ENCODE measurements around the gene MAB21L3. TPM values are rescaled to one million over a fixed set of nuclear protein-coding genes. Genes with fewer than 3 reads are reported as not detected.

The MAB21L3 gene
- not detected in 2 replicates for total RNA-seq (2014; rRNA removed; shearing (Covaris generic))

GRCh38 chr1:116110567-116111523 lies at the start of gene MAB21L3:
Gene MAB21L3, plus strand, starts transcription at chr1:116111399. Its CDS starts 1,217 bp downstream, at chr1:116112616.
- no peak for DNase-seq (ENCODE audit: low read depth)

- DNase-seq (ENCODE audit: low read depth): no peak
These were observed 49.0 kb upstream of the MAB21L3 start for GRCh38 chr1:116062201-116062600.

DNA sequence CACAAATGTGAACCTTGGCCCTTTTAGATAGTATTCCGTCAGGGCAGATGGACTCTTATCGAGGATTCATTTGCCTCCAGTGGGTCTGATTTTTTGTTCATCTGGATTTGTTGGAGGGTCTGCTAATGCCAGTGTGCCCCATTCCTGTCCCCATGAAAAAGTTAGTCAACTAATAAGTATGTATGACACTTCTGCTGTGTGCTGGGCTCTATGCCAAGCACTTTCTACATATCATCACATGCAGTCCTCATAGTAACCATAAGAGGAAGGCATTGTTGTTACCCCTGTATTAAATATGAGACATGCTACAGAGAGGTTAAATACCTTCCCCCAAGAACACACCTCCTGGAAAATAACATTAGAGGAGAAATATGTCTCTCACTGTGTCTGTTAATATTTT lies 46.6 kb upstream of the MAB21L3 start:
- DNase-seq (ENCODE audit: low read depth): peak; percentile 6

- DNase-seq (ENCODE audit: low read depth): peak; percentile 53
These were observed 44.2 kb upstream of the MAB21L3 start for GRCh38 chr1:116066868-116067565.

GRCh38 chr1:116067566-116067890 lies 43.7 kb upstream of the MAB21L3 start:
- peak; percentile 76 for DNase-seq (ENCODE audit: low read depth)

GRCh38 chr1:116075575-116075974 lies 35.6 kb upstream of the MAB21L3 start:
- DNase-seq (ENCODE audit: low read depth): no peak

- peak; percentile 2 for DNase-seq (ENCODE audit: low read depth)
These were observed 35.2 kb upstream of the MAB21L3 start for GRCh38 chr1:116075990-116076389.

GRCh38 chr1:116076831-116077230 lies 34.4 kb upstream of the MAB21L3 start:
- DNase-seq (ENCODE audit: low read depth): peak; percentile 21

GRCh38 chr1:116078699-116079223 lies 32.4 kb upstream of the MAB21L3 start:
- no peak for DNase-seq (ENCODE audit: low read depth)

- no peak for DNase-seq (ENCODE audit: low read depth)
These were observed 23.6 kb upstream of the MAB21L3 start for GRCh38 chr1:116087628-116088027.

DNA sequence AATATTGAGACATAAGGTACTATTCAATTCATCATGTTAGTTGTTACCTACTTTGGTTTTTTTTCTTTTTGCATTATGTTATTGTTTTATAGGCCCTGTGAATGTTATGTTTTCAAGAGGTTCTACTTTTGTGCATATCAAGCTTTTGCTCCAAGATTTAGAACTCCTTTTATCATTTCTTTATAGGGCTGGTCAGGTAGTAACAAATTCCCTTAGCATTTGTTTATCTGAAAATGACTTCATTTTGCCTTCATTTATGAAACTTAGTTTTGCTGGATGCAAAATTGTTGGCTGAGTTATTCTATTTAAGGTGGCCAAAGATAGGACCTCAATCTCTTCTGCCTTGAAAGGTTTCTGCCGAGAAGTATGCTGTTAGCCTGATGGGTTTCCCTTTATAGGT lies 21.3 kb upstream of the MAB21L3 start:
- DNase-seq (ENCODE audit: low read depth): no peak

GRCh38 chr1:116091083-116091482 lies 20.1 kb upstream of the MAB21L3 start:
- no peak for DNase-seq (ENCODE audit: low read depth)

DNA sequence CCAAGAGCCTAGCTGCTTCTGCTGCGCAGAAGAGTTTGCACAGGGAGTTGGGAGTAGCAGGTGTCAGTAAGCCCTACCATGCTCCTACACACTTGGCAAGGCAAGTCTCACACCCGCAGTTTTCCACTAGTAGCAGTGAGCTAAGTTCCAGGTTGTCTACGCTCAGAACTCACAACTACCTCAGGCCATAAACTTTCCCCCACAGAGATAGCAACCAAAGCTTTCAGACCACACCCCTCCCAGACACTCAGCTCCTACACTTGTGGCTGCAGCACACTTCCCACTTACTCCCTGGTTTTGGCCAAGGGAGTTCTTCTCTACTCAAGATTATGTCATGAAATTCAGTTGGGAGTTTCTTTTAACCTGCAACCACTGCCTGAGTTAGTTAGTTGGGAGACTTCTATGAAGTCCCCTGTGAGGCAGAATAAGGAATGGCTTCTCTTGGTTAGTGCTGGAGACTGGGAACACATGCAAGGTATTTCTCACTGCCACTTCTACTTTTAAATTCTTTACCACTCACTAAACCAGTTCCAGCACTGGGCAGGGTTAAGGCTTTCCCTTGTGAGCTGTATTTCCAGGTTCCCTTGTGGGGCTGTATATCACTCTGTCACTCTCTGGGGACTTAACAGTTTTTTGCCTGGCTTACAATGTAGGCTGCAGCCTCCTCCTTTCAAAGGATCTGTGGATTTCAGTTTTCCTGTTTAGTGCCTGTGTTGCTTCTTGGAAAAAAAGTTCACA lies 18.3 kb upstream of the MAB21L3 start:
- DNase-seq (ENCODE audit: low read depth): no peak

- no peak for DNase-seq (ENCODE audit: low read depth)
These were observed 16.2 kb upstream of the MAB21L3 start for GRCh38 chr1:116095027-116095426.

- DNase-seq (ENCODE audit: low read depth): peak; percentile 4
These were observed 15.1 kb upstream of the MAB21L3 start for GRCh38 chr1:116096013-116096618.

- DNase-seq (ENCODE audit: low read depth): no peak
These were observed 13.6 kb upstream of the MAB21L3 start for GRCh38 chr1:116097626-116098025.

DNA sequence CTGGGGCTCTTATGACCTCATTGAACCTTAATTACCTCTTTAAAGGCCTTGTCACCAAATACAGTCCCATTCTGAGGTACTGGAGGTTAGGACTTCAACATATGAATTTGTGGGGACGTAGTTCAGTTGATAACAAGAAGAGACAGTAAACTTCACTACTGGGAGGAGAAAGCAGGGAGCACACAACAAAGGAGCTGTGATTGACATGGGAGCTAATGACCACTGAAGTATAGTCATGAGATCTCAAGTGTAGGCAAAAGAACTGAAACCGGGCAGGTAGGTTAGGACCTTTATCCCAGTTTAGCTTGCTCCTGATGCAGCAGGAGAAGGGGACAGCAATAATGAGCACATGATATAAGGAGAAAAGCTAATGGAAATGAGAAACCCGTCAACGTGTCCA lies 11.8 kb upstream of the MAB21L3 start:
- DNase-seq (ENCODE audit: low read depth): no peak

GRCh38 chr1:116099919-116100318 lies 11.3 kb upstream of the MAB21L3 start:
- DNase-seq (ENCODE audit: low read depth): no peak

- DNase-seq (ENCODE audit: low read depth): no peak
These were observed 6.5 kb upstream of the MAB21L3 start for GRCh38 chr1:116104667-116105066.

- no peak for DNase-seq (ENCODE audit: low read depth)
These were observed 5.2 kb upstream of the MAB21L3 start for GRCh38 chr1:116105996-116106395.

DNA sequence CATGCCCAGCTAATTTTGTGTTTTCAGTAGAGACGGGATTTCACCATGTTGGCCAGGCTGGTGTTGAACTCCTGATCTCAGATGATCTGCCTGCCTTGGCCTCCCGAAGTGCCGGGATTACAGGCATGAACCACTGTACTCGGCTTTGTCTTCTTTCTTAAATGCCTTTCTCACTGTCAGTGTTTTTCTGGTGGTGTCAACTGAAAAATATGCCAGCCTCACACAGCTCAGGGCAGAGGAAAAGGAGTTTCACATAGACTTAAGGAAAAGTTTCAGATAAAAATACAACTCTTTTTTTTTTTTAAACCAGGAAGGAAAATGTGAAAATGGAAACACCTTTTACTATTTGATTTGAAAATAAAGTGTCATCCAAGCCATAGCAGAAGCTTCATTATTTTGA lies 4.6 kb upstream of the MAB21L3 start:
- DNase-seq (ENCODE audit: low read depth): no peak

- DNase-seq (ENCODE audit: low read depth): no peak
These were observed 3.8 kb upstream of the MAB21L3 start for GRCh38 chr1:116107371-116107770.

Measured in RPMI7951 (cell line).